ENCODE results near the gene KLHL26.

DNA sequence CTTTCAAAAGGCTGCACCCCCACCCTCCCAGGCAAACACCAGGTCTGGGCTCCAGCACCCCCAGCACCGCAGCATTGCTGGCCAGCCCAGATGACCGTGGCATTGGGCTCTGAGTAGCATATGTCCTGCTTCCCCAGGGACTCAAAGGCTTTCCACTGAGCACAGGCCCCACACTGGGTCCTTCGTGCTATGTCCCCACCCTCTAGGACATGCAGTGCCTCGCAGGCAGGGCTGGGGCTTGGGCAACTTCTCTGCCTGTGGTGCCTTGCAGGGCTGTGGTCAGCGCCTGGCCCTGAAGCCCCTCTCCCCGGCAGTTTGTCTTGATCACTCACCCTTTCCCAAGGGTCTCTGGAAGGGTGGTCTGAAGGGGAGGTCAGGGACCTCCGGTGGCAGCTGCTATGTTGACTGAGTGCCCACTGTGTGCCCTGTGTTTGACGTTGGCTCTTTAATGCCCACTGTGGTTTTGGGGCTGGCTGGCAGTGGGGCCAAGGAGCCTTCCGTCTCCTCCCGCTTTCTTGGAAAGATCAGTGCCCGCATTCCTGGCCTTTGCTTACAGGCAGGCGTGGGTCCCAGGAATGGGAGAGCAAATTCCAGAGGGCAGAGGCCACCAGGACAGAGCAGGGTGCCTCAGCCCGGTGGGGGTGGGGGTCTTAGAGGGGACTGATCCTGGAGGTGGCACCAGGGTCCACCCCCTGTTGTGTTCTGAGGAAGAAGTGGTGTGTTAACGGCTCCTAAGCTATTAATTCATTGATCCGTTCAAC lies 26.3 kb downstream of the KLHL26 start:
- TF ChIP-seq POLR2A (IDR thresholded peaks at IDR 0.05; ENCODE audit: low read length): no peak
- no peak for TF ChIP-seq GATA1 (IDR thresholded peaks at IDR 0.05; ENCODE audit: low read depth, low read length)

Data from erythroblast (primary cell).